ENCODE measurements around the gene PDXP. TPM values are rescaled to one million over a fixed set of nuclear protein-coding genes. Genes with fewer than 3 reads are reported as not detected.
A peak's percentile ranks its signal among the peaks of the same experiment; 100 is the strongest.
"Not testable (repeated sequence)": the region's sequence is repeated elsewhere in the genome, so short reads cannot be mapped to it uniquely, and the experiment has no call there.

PDXP gene
- polyA plus RNA-seq, 1 donor (not counting 4 experiments of a cell fraction or from before 2014, with no cell fraction given) = 5.2 TPM

DNA sequence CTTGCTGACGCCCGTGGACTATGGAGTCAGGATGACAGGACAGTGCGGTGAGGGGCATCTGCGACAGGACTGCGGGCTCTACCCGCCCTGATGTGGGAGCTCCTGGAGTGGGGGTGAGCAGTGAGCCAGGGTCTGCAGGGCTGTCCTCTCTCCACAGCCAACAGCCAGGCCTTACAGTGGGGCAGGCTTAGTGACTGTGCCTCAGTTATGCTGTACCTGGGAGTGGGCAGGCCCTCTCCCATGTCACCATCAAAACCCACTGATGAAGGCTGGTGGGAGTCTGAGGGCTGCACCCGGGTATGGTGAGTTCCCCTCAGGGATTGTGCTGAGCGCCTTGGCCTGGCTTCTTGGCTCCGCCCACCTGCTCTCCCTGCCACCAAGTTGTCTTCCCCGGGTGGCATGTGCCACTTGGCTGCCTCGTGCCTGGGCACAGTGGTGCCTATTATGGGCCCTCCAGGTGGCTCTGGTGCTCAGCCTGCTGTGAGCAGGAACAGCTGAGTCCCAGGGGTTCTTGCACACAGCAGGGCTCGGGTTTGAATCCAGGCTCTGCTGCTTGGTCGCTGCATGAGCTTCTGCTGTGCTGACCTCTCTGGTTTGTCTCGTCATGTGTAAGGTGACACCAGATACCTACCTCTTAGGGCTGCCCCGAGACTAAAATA is 34.2 kb downstream of the PDXP start:
- Histone ChIP-seq H3K4me2 (ENCODE audit: control insufficient read depth, extremely low read depth, insufficient read depth, low read depth, low read length) (no peak overlapping the region), H3K79me2 (ENCODE audit: control insufficient read depth, insufficient read depth, low read length) (no peaks in the 10 kb centered on the region), H3K9me1 (ENCODE audit: control insufficient read depth, extremely low read depth, insufficient read depth, low read length) (peaks cover 2% of the 10 kb centered on the region), H3K36me3 (ENCODE audit: control insufficient read depth in 2 of 2, extremely low read depth in 1 of 2, insufficient read depth in 2 of 2, low read length in 2 of 2) (peaks cover 13 to 28% of the 10 kb centered on the region in 2 experiments), H3K9me3 (ENCODE audit: control insufficient read depth, low read depth, low read length) (no peaks in the 10 kb centered on the region), H4K20me1 (ENCODE audit: control insufficient read depth, extremely low read depth, insufficient read depth, low read length) (peaks cover 7% of the 10 kb centered on the region), H3K4me1 (ENCODE audit: control insufficient read depth, extremely low read depth, insufficient read depth, low read length) (peaks cover 34% of the 10 kb centered on the region), H3K27me3 (ENCODE audit: control insufficient read depth, extremely low read depth, insufficient read depth, low read length) (no peaks in the 10 kb centered on the region), H3K9ac (ENCODE audit: control insufficient read depth, extremely low read depth, insufficient read depth, low read length) (no peak overlapping the region), H3K4me3 (ENCODE audit: control insufficient read depth in 2 of 3, extremely low read depth in 1 of 3, insufficient read depth in 2 of 3, low read depth in 1 of 3, low read length in 3 of 3) (no peak overlapping the region), H3K27ac (ENCODE audit: control insufficient read depth, insufficient read depth, low read length) (no peak overlapping the region), H2AFZ (ENCODE audit: control insufficient read depth, low read length) (no peak overlapping the region)
- no peak for TF ChIP-seq EZH2 (IDR thresholded peaks at IDR 0.05; ENCODE audit: low read length)
- TF ChIP-seq, protein P1, sequence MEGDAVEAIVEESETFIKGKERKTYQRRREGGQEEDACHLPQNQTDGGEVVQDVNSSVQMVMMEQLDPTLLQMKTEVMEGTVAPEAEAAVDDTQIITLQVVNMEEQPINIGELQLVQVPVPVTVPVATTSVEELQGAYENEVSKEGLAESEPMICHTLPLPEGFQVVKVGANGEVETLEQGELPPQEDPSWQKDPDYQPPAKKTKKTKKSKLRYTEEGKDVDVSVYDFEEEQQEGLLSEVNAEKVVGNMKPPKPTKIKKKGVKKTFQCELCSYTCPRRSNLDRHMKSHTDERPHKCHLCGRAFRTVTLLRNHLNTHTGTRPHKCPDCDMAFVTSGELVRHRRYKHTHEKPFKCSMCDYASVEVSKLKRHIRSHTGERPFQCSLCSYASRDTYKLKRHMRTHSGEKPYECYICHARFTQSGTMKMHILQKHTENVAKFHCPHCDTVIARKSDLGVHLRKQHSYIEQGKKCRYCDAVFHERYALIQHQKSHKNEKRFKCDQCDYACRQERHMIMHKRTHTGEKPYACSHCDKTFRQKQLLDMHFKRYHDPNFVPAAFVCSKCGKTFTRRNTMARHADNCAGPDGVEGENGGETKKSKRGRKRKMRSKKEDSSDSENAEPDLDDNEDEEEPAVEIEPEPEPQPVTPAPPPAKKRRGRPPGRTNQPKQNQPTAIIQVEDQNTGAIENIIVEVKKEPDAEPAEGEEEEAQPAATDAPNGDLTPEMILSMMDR (optimal IDR thresholded peaks at IDR 0.05 in 1 of 3, IDR thresholded peaks at IDR 0.05 in 1 of 3, conservative IDR thresholded peaks at IDR 0.05 in 1 of 3; ENCODE audit: extremely low read depth in 1 of 3, insufficient read depth in 2 of 3, low read length in 3 of 3) = no peak
- no peak for FAIRE-seq
- dilution Hi-C loops (cut with MboI; ENCODE audit: extremely low pct_ligation_motif_present, low sequenced_read_pairs) = no loop called here
- DNase-seq (ENCODE audit: low read depth, low spot score) = no peak

GRCh38 chr22:37694131-37694530 is 35.6 kb downstream of the PDXP start:
- H2AFZ ChIP-seq (ENCODE audit: control insufficient read depth, low read length); H4K20me1 ChIP-seq (ENCODE audit: control insufficient read depth, extremely low read depth, insufficient read depth, low read length); H3K27me3 ChIP-seq (ENCODE audit: control insufficient read depth, extremely low read depth, insufficient read depth, low read length); H3K9me1 ChIP-seq (ENCODE audit: control insufficient read depth, extremely low read depth, insufficient read depth, low read length); H3K4me2 ChIP-seq (ENCODE audit: control insufficient read depth, extremely low read depth, insufficient read depth, low read depth, low read length); DNase-seq (ENCODE audit: low read depth, low spot score); H3K9ac ChIP-seq (ENCODE audit: control insufficient read depth, extremely low read depth, insufficient read depth, low read length); FAIRE-seq; H3K9me3 ChIP-seq (ENCODE audit: control insufficient read depth, low read depth, low read length); H3K27ac ChIP-seq (ENCODE audit: control insufficient read depth, insufficient read depth, low read length); H3K4me3 ChIP-seq (ENCODE audit: control insufficient read depth in 2 of 3, extremely low read depth in 1 of 3, insufficient read depth in 2 of 3, low read depth in 1 of 3, low read length in 3 of 3); H3K79me2 ChIP-seq (ENCODE audit: control insufficient read depth, insufficient read depth, low read length); dilution Hi-C loops (cut with MboI; ENCODE audit: extremely low pct_ligation_motif_present, low sequenced_read_pairs): not testable (repeated sequence)
- H3K36me3 ChIP-seq (ENCODE audit: control insufficient read depth in 2 of 2, extremely low read depth in 1 of 2, insufficient read depth in 2 of 2, low read length in 2 of 2) = peaks cover 13 to 21% of the 10 kb centered on the region in 2 experiments
- H3K4me1 ChIP-seq (ENCODE audit: control insufficient read depth, extremely low read depth, insufficient read depth, low read length) = peaks cover 29% of the 10 kb centered on the region

- DNase-seq (ENCODE audit: low read depth, low spot score); H3K9me1 ChIP-seq (ENCODE audit: control insufficient read depth, extremely low read depth, insufficient read depth, low read length); FAIRE-seq; H2AFZ ChIP-seq (ENCODE audit: control insufficient read depth, low read length); H3K9ac ChIP-seq (ENCODE audit: control insufficient read depth, extremely low read depth, insufficient read depth, low read length); H3K9me3 ChIP-seq (ENCODE audit: control insufficient read depth, low read depth, low read length); H3K27ac ChIP-seq (ENCODE audit: control insufficient read depth, insufficient read depth, low read length); H3K79me2 ChIP-seq (ENCODE audit: control insufficient read depth, insufficient read depth, low read length); H3K27me3 ChIP-seq (ENCODE audit: control insufficient read depth, extremely low read depth, insufficient read depth, low read length); dilution Hi-C loops (cut with MboI; ENCODE audit: extremely low pct_ligation_motif_present, low sequenced_read_pairs); H4K20me1 ChIP-seq (ENCODE audit: control insufficient read depth, extremely low read depth, insufficient read depth, low read length): not testable (repeated sequence)
- Histone ChIP-seq H3K4me3 (ENCODE audit: control insufficient read depth in 2 of 3, extremely low read depth in 1 of 3, insufficient read depth in 2 of 3, low read depth in 1 of 3, low read length in 3 of 3) (peak overlapping the region in 1 of 3 experiments; percentile 36), H3K4me2 (ENCODE audit: control insufficient read depth, extremely low read depth, insufficient read depth, low read depth, low read length) (peak overlapping the region; percentile 70), H3K4me1 (ENCODE audit: control insufficient read depth, extremely low read depth, insufficient read depth, low read length) (peaks cover 11% of the 10 kb centered on the region), H3K36me3 (ENCODE audit: control insufficient read depth in 2 of 2, extremely low read depth in 1 of 2, insufficient read depth in 2 of 2, low read length in 2 of 2) (peaks cover 12 to 16% of the 10 kb centered on the region in 2 experiments)
These were observed 37.7 kb downstream of the PDXP start for GRCh38 chr22:37696260-37696656.

Data from keratinocyte (primary cell).